ENCODE data around the gene LYRM1.
A peak's percentile ranks its signal among the peaks of the same experiment; 100 is the strongest.

The LYRM1 gene

GRCh38 chr16:20883554-20884239 is 16.9 kb upstream of the LYRM1 start:
- H3K9ac ChIP-seq, result no peak overlapping the region
- no peak overlapping the region for H3K27ac ChIP-seq
- no peaks in the 10 kb centered on the region for H3K9me3 ChIP-seq
- H3K4me2 ChIP-seq, result peak overlapping the region; percentile 34; the same call in 1 of the 2 replicates
- H3K36me3 ChIP-seq, result peaks cover 16% of the 10 kb centered on the region; the same call in 1 of the 2 replicates
- H4K20me1 ChIP-seq, result peaks cover 8% of the 10 kb centered on the region; the same call in 1 of the 2 replicates
- no peaks in the 10 kb centered on the region for H3K27me3 ChIP-seq
- H3K4me1 ChIP-seq, result peaks cover 28% of the 10 kb centered on the region
- H3K4me3 ChIP-seq, result no peak overlapping the region
- TF ChIP-seq Cebpa-rat (IDR thresholded peaks at IDR 0.05), result no peak

- H4K20me1 ChIP-seq, result peaks cover 6% of the 10 kb centered on the region; the same call in 1 of the 2 replicates
- H3K27ac ChIP-seq, result no peak overlapping the region
- peak overlapping the region; percentile 34 for H3K4me2 ChIP-seq
- TF ChIP-seq Cebpa-rat (IDR thresholded peaks at IDR 0.05), result no peak
- H3K4me3 ChIP-seq, result no peak overlapping the region
- H3K4me1 ChIP-seq, result peaks cover 23% of the 10 kb centered on the region
- H3K36me3 ChIP-seq, result peaks cover 18% of the 10 kb centered on the region; the same call in 1 of the 2 replicates
- H3K9me3 ChIP-seq, result no peaks in the 10 kb centered on the region
- H3K27me3 ChIP-seq, result no peaks in the 10 kb centered on the region
- no peak overlapping the region for H3K9ac ChIP-seq
These were observed 16.4 kb upstream of the LYRM1 start for GRCh38 chr16:20884240-20884556.

GRCh38 chr16:20886320-20886719 is 14.3 kb upstream of the LYRM1 start:
- Histone ChIP-seq H3K36me3 (peaks cover 29% of the 10 kb centered on the region), H3K9me3 (no peaks in the 10 kb centered on the region), H3K4me2 (no peak overlapping the region), H4K20me1 (peaks cover 12% of the 10 kb centered on the region; the same call in 1 of the 2 replicates), H3K4me1 (peaks cover 12% of the 10 kb centered on the region), H3K27ac (no peak overlapping the region), H3K9ac (no peak overlapping the region), H3K27me3 (no peaks in the 10 kb centered on the region), H3K4me3 (no peak overlapping the region)
- no peak for TF ChIP-seq Cebpa-rat (IDR thresholded peaks at IDR 0.05)

- no peak overlapping the region for H3K27ac ChIP-seq
- H3K4me3 ChIP-seq, result no peak overlapping the region
- H3K9me3 ChIP-seq, result no peaks in the 10 kb centered on the region
- no peak overlapping the region for H3K9ac ChIP-seq
- H3K4me2 ChIP-seq, result no peak overlapping the region
- H3K36me3 ChIP-seq, result peaks cover 38% of the 10 kb centered on the region
- TF ChIP-seq Cebpa-rat (IDR thresholded peaks at IDR 0.05), result no peak
- peaks cover 13% of the 10 kb centered on the region; the same call in 1 of the 2 replicates for H4K20me1 ChIP-seq
- H3K4me1 ChIP-seq, result peaks cover 12% of the 10 kb centered on the region
- H3K27me3 ChIP-seq, result no peaks in the 10 kb centered on the region
These were observed 13.4 kb upstream of the LYRM1 start for GRCh38 chr16:20887207-20887606.

GRCh38 chr16:20889625-20890275 is 10.8 kb upstream of the LYRM1 start:
- Histone ChIP-seq H3K4me1 (0 out of 2 replicates have a peak, but pooled peaks cover 2% of the 10 kb centered on the region), H3K4me3 (no peak overlapping the region), H3K36me3 (peaks cover 61% of the 10 kb centered on the region), H3K4me2 (no peak overlapping the region), H3K27me3 (no peaks in the 10 kb centered on the region), H3K9me3 (no peaks in the 10 kb centered on the region), H4K20me1 (peaks cover 30% of the 10 kb centered on the region; the same call in 1 of the 2 replicates), H3K27ac (no peak overlapping the region), H3K9ac (no peak overlapping the region)
- no peak for TF ChIP-seq Cebpa-rat (IDR thresholded peaks at IDR 0.05)

- Histone ChIP-seq H3K9ac (no peak overlapping the region), H3K4me2 (no peak overlapping the region), H3K36me3 (peaks cover 71% of the 10 kb centered on the region), H3K27me3 (no peaks in the 10 kb centered on the region), H3K4me1 (peaks cover 17% of the 10 kb centered on the region), H3K27ac (no peak overlapping the region), H3K4me3 (no peak overlapping the region), H3K9me3 (no peaks in the 10 kb centered on the region), H4K20me1 (peaks cover 31% of the 10 kb centered on the region; the same call in 1 of the 2 replicates)
- no peak for TF ChIP-seq Cebpa-rat (IDR thresholded peaks at IDR 0.05)
These were observed 6.2 kb upstream of the LYRM1 start for GRCh38 chr16:20894388-20894787.

- peaks cover 30% of the 10 kb centered on the region for H3K4me1 ChIP-seq
- H3K4me3 ChIP-seq, result no peak overlapping the region
- peaks cover 50% of the 10 kb centered on the region for H3K36me3 ChIP-seq
- TF ChIP-seq Cebpa-rat (IDR thresholded peaks at IDR 0.05), result no peak
- H3K4me2 ChIP-seq, result no peak overlapping the region
- no peaks in the 10 kb centered on the region for H3K9me3 ChIP-seq
- H3K27me3 ChIP-seq, result no peaks in the 10 kb centered on the region
- peaks cover 18% of the 10 kb centered on the region; the same call in 1 of the 2 replicates for H4K20me1 ChIP-seq
- H3K9ac ChIP-seq, result no peak overlapping the region
- no peak overlapping the region for H3K27ac ChIP-seq
These were observed 3.2 kb upstream of the LYRM1 start for GRCh38 chr16:20897253-20897897.

- Histone ChIP-seq H3K36me3 (peaks cover 46% of the 10 kb centered on the region), H3K4me3 (no peak overlapping the region), H3K27ac (no peak overlapping the region)
These were observed 2.6 kb upstream of the LYRM1 start for GRCh38 chr16:20897922-20898321.

GRCh38 chr16:20899071-20899470 is 1.5 kb upstream of the LYRM1 start:
- Histone ChIP-seq H3K4me1 (peaks cover 47% of the 10 kb centered on the region), H3K36me3 (peaks cover 35% of the 10 kb centered on the region), H3K4me2 (peak overlapping the region; percentile 85), H3K9ac (peak overlapping the region; percentile 82; the same call in 1 of the 2 replicates), H3K4me3 (peak overlapping the region; percentile 88), H4K20me1 (peaks cover 7% of the 10 kb centered on the region; the same call in 1 of the 2 replicates), H3K27me3 (no peaks in the 10 kb centered on the region), H3K27ac (0 out of 2 replicates have a peak overlapping the region, but pooled peaks have one; percentile 66), H3K9me3 (no peaks in the 10 kb centered on the region)
- TF ChIP-seq Cebpa-rat (IDR thresholded peaks at IDR 0.05), result no peak

More at GRCh38 chr16:20897922-20898321, 2.6 kb upstream of the LYRM1 start:
- Histone ChIP-seq H3K4me1 (peaks cover 36% of the 10 kb centered on the region), H3K27me3 (no peaks in the 10 kb centered on the region), H4K20me1 (peaks cover 18% of the 10 kb centered on the region; the same call in 1 of the 2 replicates), H3K9ac (no peak overlapping the region), H3K9me3 (no peaks in the 10 kb centered on the region), H3K4me2 (peak overlapping the region; percentile 85; the same call in 1 of the 2 replicates)
- TF ChIP-seq Cebpa-rat (IDR thresholded peaks at IDR 0.05), result no peak

Data from BLaER1 (cell line).